ENCODE data around the gene RAB11B. TPM values are rescaled to one million over a fixed set of nuclear protein-coding genes. Genes with fewer than 3 reads are reported as not detected.

Gene RAB11B
- total and polyA plus RNA-seq, 2 of the 13 experiments (the other 11 are each of a cell fraction or from before 2014, with no cell fraction given): 6.0 to 28.4 TPM

DNA sequence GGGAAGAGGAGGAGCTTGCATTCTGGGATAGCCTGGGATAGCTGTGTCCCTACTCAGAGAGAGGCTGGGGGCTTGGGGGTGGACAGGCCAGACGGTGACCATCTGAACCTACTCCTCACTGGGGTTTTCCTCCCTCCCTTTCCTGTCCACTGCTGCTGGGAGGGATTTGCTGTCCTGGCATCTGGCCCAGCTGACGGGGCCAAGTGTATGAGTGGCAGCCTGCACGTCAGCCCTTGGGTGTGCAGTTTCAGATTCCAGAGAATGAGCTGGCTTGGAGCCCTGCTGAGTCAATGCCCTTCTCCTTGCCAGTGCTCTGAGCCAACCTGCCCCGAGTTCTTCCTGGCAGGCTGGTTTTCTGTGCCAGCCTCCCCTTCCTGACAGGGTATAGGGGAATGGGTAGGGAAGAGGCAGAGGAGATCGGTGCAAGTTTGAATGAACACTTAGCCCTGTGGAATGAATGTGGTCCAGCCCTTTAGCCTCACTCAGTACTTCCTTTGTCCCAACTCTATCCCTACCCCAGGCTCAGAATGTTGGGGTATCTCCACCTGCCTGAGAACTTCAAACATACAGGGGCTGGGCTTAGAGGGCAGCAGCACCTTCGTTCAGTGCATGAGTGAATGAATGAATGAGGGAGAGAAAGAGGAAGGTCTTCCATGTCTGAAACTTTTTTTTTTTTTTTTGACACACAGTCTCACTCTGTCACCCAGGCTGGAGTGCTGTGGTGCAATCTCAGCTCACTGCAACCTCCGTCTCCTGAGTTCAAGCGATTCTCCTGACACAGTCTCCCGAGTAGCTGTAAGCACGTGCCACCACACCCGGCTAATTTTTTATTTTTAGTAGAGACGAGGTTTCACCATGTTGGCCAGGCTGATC, 28.0 kb upstream of the RAB11B start:
- H3K79me2 ChIP-seq (ENCODE audit: insufficient read depth, low read length): no peaks in the 10 kb centered on the region
- H3K4me3 ChIP-seq (replicated peaks in 1 of 3; ENCODE audit: insufficient read depth in 1 of 3, low read depth in 2 of 3, low read length in 3 of 3): peak overlapping the region in 1 of 3 experiments; percentile 51; a peak in 2 of 6 replicates
- H3K27me3 ChIP-seq (ENCODE audit: control insufficient read depth in 1 of 2, insufficient read depth in 2 of 2, low read length in 2 of 2): peaks cover 0 to 3% of the 10 kb centered on the region in 2 experiments; a peak in 1 of 5 replicates
- no peaks in the 10 kb centered on the region for H3K9me3 ChIP-seq (ENCODE audit: low read length)
- H3K4me1 ChIP-seq (ENCODE audit: insufficient read depth, low read length): peaks cover 64% of the 10 kb centered on the region
- no peaks in the 10 kb centered on the region for H4K20me1 ChIP-seq (ENCODE audit: insufficient read depth, low read length)
- ChIA-PET POLR2A (interaction anchor here (0.9 to 5.1 kb wide), 8 partner anchors 9 to 151 kb away, joined by 3 to 33 read pairs (median 4); partner anchors contain the start of gene RAB11B), CTCF (ENCODE audit: low intra/inter-chr PET ratio, low total read pairs) (no interaction called here)
- BruUV-seq (replicated peaks): no TSS peak
- H2AFZ ChIP-seq (ENCODE audit: low read length): peak overlapping the region; percentile 82
- 20% methylated on average over 12 of the region's 12 CpGs for WGBS (ENCODE audit: low lambda C conversion rate)
- FAIRE-seq (peak; percentile 34), ATAC-seq (peak; percentile 77), DNase-seq (ENCODE audit: low spot score) (peak; percentile 83)
- no peaks in the 10 kb centered on the region; a peak in 1 of 5 replicates for H3K36me3 ChIP-seq (replicated peaks in 1 of 2; ENCODE audit: control insufficient read depth in 1 of 2, insufficient read depth in 2 of 2, low read length in 2 of 2)
- in situ Hi-C loops (cut with HindIII; ENCODE audit: extremely low pct_ligation_motif_present, low pct_unique_long_range_greater_than_20kb): no loop called here
- intact Hi-C loops (cut with micrococcal nuclease; ENCODE audit: unreplicated experiment): no loop called here
- peak overlapping the region; percentile 66 for H3K9ac ChIP-seq (ENCODE audit: insufficient read depth, low read depth, low read length)
- peak overlapping the region; percentile 87 for H3K4me2 ChIP-seq (ENCODE audit: low read depth, low read length)
- H3K27ac ChIP-seq (ENCODE audit: extremely low read length, insufficient read depth, low read length): peak overlapping the region; percentile 70
- TF ChIP-seq MED13 (CRISPR knock-in tag; IDR thresholded peaks at IDR 0.05): no peak
- TF ChIP-seq EZH2 (conservative IDR thresholded peaks at IDR 0.05; ENCODE audit: low read depth, low read length): no peak
- TF ChIP-seq TAF1 (CRISPR knock-in tag; IDR thresholded peaks at IDR 0.05): no peak
- TF ChIP-seq, protein P1, sequence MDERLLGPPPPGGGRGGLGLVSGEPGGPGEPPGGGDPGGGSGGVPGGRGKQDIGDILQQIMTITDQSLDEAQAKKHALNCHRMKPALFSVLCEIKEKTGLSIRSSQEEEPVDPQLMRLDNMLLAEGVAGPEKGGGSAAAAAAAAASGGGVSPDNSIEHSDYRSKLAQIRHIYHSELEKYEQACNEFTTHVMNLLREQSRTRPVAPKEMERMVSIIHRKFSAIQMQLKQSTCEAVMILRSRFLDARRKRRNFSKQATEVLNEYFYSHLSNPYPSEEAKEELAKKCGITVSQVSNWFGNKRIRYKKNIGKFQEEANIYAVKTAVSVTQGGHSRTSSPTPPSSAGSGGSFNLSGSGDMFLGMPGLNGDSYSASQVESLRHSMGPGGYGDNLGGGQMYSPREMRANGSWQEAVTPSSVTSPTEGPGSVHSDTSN (CRISPR knock-in tag; IDR thresholded peaks at IDR 0.05): peak; percentile 82
- no peak for TF ChIP-seq MAF1 (CRISPR knock-in tag; IDR thresholded peaks at IDR 0.05; ENCODE audit: borderline replicate concordance)
- no peak for TF ChIP-seq ZNF17 (CRISPR knock-in tag; IDR thresholded peaks at IDR 0.05)
- no peak for TF ChIP-seq GATAD1 (CRISPR knock-in tag; IDR thresholded peaks at IDR 0.05)
- no peak; the same call in 1 of the 2 replicates for TF ChIP-seq ZNF788 (CRISPR knock-in tag; IDR thresholded peaks at IDR 0.05; ENCODE audit: borderline replicate concordance)
- TF ChIP-seq MIER3 (CRISPR knock-in tag; IDR thresholded peaks at IDR 0.05; ENCODE audit: borderline replicate concordance): 0 out of 2 replicates have a peak, but pooled peaks have one; percentile 19
- peak; percentile 79 for TF ChIP-seq SALL1 (CRISPR knock-in tag; IDR thresholded peaks at IDR 0.05)
- TF ChIP-seq NFIB (CRISPR knock-in tag; IDR thresholded peaks at IDR 0.05; ENCODE audit: borderline replicate concordance): no peak
- TF ChIP-seq, protein P2, sequence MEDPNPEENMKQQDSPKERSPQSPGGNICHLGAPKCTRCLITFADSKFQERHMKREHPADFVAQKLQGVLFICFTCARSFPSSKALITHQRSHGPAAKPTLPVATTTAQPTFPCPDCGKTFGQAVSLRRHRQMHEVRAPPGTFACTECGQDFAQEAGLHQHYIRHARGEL (CRISPR knock-in tag; IDR thresholded peaks at IDR 0.05): no peak
- TF ChIP-seq, protein P3, sequence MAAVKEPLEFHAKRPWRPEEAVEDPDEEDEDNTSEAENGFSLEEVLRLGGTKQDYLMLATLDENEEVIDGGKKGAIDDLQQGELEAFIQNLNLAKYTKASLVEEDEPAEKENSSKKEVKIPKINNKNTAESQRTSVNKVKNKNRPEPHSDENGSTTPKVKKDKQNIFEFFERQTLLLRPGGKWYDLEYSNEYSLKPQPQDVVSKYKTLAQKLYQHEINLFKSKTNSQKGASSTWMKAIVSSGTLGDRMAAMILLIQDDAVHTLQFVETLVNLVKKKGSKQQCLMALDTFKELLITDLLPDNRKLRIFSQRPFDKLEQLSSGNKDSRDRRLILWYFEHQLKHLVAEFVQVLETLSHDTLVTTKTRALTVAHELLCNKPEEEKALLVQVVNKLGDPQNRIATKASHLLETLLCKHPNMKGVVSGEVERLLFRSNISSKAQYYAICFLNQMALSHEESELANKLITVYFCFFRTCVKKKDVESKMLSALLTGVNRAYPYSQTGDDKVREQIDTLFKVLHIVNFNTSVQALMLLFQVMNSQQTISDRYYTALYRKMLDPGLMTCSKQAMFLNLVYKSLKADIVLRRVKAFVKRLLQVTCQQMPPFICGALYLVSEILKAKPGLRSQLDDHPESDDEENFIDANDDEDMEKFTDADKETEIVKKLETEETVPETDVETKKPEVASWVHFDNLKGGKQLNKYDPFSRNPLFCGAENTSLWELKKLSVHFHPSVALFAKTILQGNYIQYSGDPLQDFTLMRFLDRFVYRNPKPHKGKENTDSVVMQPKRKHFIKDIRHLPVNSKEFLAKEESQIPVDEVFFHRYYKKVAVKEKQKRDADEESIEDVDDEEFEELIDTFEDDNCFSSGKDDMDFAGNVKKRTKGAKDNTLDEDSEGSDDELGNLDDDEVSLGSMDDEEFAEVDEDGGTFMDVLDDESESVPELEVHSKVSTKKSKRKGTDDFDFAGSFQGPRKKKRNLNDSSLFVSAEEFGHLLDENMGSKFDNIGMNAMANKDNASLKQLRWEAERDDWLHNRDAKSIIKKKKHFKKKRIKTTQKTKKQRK (IDR thresholded peaks at IDR 0.05; ENCODE audit: low read length): no peak
- no peak for TF ChIP-seq ZNF672 (CRISPR knock-in tag; IDR thresholded peaks at IDR 0.05)
- TF ChIP-seq GATA4 (IDR thresholded peaks at IDR 0.05; ENCODE audit: borderline replicate concordance, low read depth): no peak
- TF ChIP-seq HNRNPH1 (optimal IDR thresholded peaks at IDR 0.05; ENCODE audit: low read depth, low read length): no peak
- TF ChIP-seq ZNF850 (CRISPR knock-in tag; conservative IDR thresholded peaks at IDR 0.05): no peak
- TF ChIP-seq ZNF879 (CRISPR knock-in tag; IDR thresholded peaks at IDR 0.05): no peak
- TF ChIP-seq PRMT3 (CRISPR knock-in tag; IDR thresholded peaks at IDR 0.05; ENCODE audit: borderline replicate concordance, low read depth): no peak
- TF ChIP-seq ADNP (CRISPR knock-in tag; IDR thresholded peaks at IDR 0.05): no peak
- TF ChIP-seq JDP2 (CRISPR knock-in tag; IDR thresholded peaks at IDR 0.05; ENCODE audit: borderline replicate concordance): no peak
